MCF 10A (cell line): ENCODE measurements around the gene AKAP13. TPM values are rescaled to one million over a fixed set of nuclear protein-coding genes. Genes with fewer than 3 reads are reported as not detected.
"Not testable (repeated sequence)": the region's sequence is repeated elsewhere in the genome, so short reads cannot be mapped to it uniquely, and the experiment has no call there.

ENCODE experiments used
- BruUV-seq: library from RNA; stranded (reverse); fragments of 400-500 nt; replicated peaks from 2 replicates; lab custom pipeline; 2021; lab: Mats Ljungman, UMichigan
- CTCF ChIA-PET: fragments of 300-600 bp; sonication (Branson Sonifier 250); formaldehyde crosslinking; extraction: SDS; loops from one replicate; lab custom pipeline; 2021; ENCODE audit warnings: antibody characterized with exemption, inconsistent platforms; lab: Yijun Ruan, JAX
- POLR2A ChIA-PET: fragments of 300-600, 350-650 bp; sonication (Branson Sonifier 250); formaldehyde crosslinking; extraction: SDS; loops from one replicate; lab custom pipeline; 2020; ENCODE audit warnings: antibody characterized with exemption, inconsistent platforms; lab: Yijun Ruan, JAX
- DNase-seq: peaks from one replicate; pipeline ENCODE4 v3.0.0-alpha.2; 2018; ENCODE audit not compliant: unreplicated experiment
- H3K27ac Mint-ChIP-seq: one replicate; pipeline ENCODE4 v1.8.0; 2022; ENCODE audit warnings: mild to moderate bottlenecking, low read depth, mixed read lengths; ENCODE audit not compliant: unreplicated experiment
- H3K27me3 Mint-ChIP-seq: one replicate; pipeline ENCODE4 v1.8.0; 2022; ENCODE audit warnings: mixed read lengths; ENCODE audit not compliant: insufficient read depth, unreplicated experiment
- H3K36me3 Mint-ChIP-seq: one replicate; pipeline ENCODE4 v1.8.0; 2022; ENCODE audit warnings: mild to moderate bottlenecking, moderate library complexity, mixed read lengths; ENCODE audit not compliant: insufficient read depth, unreplicated experiment
- H3K4me1 Mint-ChIP-seq: one replicate; pipeline ENCODE4 v1.8.0; 2022; ENCODE audit warnings: mixed read lengths; ENCODE audit not compliant: insufficient read depth, unreplicated experiment
- H3K4me3 Mint-ChIP-seq: one replicate; pipeline ENCODE4 v1.8.0; 2022; ENCODE audit warnings: mild to moderate bottlenecking, moderate library complexity, mixed read lengths; ENCODE audit not compliant: unreplicated experiment
- H3K9me3 Mint-ChIP-seq: one replicate; pipeline ENCODE4 v1.8.0; 2022; ENCODE audit warnings: mixed read lengths; ENCODE audit not compliant: unreplicated experiment
- intact Hi-C: fragments of 100-400 bp; cut with micrococcal nuclease; formaldehyde crosslinking; loops from 2 replicates; pipeline ENCODE4 v1.14.1; 2022
- total RNA-seq: library from RNA; stranded (reverse); gene quantifications from 2 replicates; pipeline ENCODE4 v1.2.3, GENCODE V29; 2022
- TF ChIP-seq, protein P1 (sequence below): fragments of 200-600 bp; IDR thresholded peaks from one replicate; pipeline ENCODE4 v1.8.0; 2022; ENCODE audit warnings: antibody characterized with exemption, mild to moderate bottlenecking; ENCODE audit not compliant: unreplicated experiment

Gene AKAP13
- total RNA-seq, 1 experiment from 2014 or later, result 65.7 TPM

DNA sequence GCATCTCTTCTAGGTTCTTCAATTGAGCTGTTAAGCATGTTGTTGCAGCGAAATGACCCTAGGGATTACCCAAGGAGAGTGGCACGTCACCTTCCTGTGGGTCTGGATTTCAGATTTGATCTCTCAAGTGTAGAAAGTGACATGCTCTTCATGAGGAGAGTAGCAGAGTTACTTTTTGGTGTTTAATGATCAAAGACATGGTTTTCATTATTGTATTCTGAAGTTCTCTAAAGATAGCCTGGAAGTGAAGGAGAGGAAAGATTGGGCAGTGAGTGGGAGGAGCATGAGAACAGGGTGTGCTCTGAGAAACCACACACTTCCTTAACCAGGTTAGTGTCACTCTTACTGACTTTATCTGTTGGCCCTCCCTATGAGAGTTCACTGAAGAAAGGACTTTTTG, 153.6 kb downstream of the AKAP13 start:
- Mint-ChIP-seq H3K36me3 (peaks cover 61% of the 10 kb centered on the region), H3K4me3 (no peak overlapping the region), H3K27me3 (no peaks in the 10 kb centered on the region), H3K4me1 (peaks cover 24% of the 10 kb centered on the region), H3K27ac (no peak overlapping the region), H3K9me3 (no peaks in the 10 kb centered on the region)
- POLR2A ChIA-PET, result no interaction called here
- intact Hi-C loops, result no loop called here
- DNase-seq, result no peak
- TF ChIP-seq, protein P1, sequence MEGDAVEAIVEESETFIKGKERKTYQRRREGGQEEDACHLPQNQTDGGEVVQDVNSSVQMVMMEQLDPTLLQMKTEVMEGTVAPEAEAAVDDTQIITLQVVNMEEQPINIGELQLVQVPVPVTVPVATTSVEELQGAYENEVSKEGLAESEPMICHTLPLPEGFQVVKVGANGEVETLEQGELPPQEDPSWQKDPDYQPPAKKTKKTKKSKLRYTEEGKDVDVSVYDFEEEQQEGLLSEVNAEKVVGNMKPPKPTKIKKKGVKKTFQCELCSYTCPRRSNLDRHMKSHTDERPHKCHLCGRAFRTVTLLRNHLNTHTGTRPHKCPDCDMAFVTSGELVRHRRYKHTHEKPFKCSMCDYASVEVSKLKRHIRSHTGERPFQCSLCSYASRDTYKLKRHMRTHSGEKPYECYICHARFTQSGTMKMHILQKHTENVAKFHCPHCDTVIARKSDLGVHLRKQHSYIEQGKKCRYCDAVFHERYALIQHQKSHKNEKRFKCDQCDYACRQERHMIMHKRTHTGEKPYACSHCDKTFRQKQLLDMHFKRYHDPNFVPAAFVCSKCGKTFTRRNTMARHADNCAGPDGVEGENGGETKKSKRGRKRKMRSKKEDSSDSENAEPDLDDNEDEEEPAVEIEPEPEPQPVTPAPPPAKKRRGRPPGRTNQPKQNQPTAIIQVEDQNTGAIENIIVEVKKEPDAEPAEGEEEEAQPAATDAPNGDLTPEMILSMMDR, result no peak
- CTCF ChIA-PET, result interaction anchor here (0.5 to 0.6 kb wide), 2 partner anchors 70 to 203 kb away, joined by 3 read pairs; no protein-coding TSS in a partner anchor
- BruUV-seq, result no TSS peak

DNA sequence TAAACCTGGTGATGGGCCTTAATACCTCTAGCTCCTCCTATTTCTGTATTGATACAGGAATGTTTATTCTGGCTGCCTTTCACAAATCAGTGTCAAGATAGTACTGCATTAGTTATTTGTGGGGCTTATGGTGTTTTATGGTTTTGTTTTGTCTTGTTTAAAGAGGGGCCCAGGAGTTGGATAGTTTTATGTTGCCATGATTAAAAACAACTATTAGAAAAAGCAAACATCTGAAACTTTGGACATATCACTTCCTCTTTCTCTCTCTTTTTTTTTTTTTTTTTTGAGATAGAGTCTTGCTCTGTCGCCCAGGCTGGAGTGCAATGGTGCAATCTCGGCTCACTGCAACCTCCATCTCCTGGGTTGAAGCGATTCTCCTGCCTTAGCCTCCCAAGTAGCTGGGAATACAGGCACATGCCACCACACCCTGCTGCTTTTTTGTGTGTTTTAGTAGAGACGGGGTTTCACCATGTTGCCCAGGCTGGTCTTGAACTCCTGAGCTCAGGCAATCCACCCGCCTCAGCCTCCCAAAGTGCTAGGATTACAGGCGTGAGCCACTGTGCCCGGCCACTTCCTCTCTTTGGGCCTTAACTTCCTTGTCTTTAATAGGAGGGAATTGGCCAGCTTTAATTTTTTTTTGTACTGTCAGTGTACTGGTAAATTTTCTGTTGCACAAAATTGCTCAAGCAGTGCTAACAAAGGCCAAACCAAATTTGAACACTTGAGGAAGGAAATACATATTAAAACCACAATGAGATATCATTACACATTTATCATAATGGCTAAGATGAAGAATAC, 155.3 kb downstream of the AKAP13 start:
- TSS peak; percentile 8 for BruUV-seq
- H3K27ac Mint-ChIP-seq, intact Hi-C loops, H3K27me3 Mint-ChIP-seq, DNase-seq, H3K9me3 Mint-ChIP-seq, H3K4me3 Mint-ChIP-seq, CTCF ChIA-PET: not testable (repeated sequence)
- Mint-ChIP-seq H3K36me3 (peaks cover 72% of the 10 kb centered on the region), H3K4me1 (peaks cover 24% of the 10 kb centered on the region)
- POLR2A ChIA-PET, result interaction anchor here (0.6 kb wide), 1 partner anchor 157 kb away, joined by 3 read pairs; no protein-coding TSS in a partner anchor

DNA sequence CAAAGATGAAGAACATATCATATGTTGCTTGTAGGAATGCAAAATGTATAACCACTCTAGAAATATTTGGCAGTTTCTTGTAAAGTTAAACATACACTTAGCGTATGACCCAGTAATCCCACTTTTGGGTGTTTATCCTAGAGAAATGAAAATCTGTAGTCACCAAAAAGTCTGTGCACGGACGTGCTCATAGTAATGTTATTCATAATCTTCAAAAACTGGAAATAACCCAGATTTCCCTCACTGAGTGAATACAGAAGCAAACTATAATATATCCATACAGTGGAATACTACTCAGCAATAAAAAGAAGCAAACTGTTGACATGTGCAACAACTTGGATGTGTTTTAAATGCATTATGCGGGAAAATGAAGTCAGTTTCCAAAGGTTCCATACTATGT, 155.9 kb downstream of the AKAP13 start:
- Mint-ChIP-seq H3K27ac (no peak overlapping the region), H3K9me3 (no peaks in the 10 kb centered on the region), H3K36me3 (peaks cover 71% of the 10 kb centered on the region), H3K4me1 (peaks cover 25% of the 10 kb centered on the region), H3K27me3 (no peaks in the 10 kb centered on the region), H3K4me3 (no peak overlapping the region)
- DNase-seq, result no peak
- TF ChIP-seq, protein P1, result no peak
- ChIA-PET POLR2A (no interaction called here), CTCF (no interaction called here)
- no TSS peak for BruUV-seq
- intact Hi-C loops, result no loop called here

DNA sequence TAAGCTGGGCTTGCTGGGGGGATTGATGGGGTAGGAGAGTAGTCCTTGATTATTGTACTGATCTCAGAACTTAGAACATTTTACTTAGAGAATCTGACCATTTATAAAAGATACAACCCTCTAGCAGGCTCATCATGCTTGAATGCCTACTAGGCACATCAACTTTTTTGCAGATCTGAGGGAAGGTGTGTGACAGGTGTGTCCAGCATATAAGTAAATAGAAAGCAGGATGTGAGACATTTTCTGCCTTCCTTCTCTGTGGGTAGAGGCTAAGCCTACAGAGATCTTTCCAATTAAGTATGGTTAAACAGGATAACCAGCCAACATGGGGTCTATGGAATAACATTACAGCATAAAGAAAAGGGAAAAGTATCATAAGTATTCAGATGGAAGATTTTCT, 159.1 kb downstream of the AKAP13 start:
- CTCF ChIA-PET, result interaction anchor here (1.3 kb wide), 1 partner anchor 34 kb away, joined by 8 read pairs; no protein-coding TSS in a partner anchor
- DNase-seq, result no peak
- no peak overlapping the region for H3K4me3 Mint-ChIP-seq
- peaks cover 55% of the 10 kb centered on the region for H3K36me3 Mint-ChIP-seq
- peaks cover 30% of the 10 kb centered on the region for H3K4me1 Mint-ChIP-seq
- POLR2A ChIA-PET, result interaction anchor here (0.6 kb wide), 1 partner anchor 285 kb away, joined by 4 read pairs; no protein-coding TSS in a partner anchor
- H3K27ac Mint-ChIP-seq, result no peak overlapping the region
- TF ChIP-seq, protein P1, result no peak
- intact Hi-C loops, result no loop called here
- no peaks in the 10 kb centered on the region for H3K9me3 Mint-ChIP-seq
- BruUV-seq, result no TSS peak
- no peaks in the 10 kb centered on the region for H3K27me3 Mint-ChIP-seq
